ENCODE measurements around the gene SERPINA9.
A peak's percentile ranks its signal among the peaks of the same experiment; 100 is the strongest.

SERPINA9 gene

DNA sequence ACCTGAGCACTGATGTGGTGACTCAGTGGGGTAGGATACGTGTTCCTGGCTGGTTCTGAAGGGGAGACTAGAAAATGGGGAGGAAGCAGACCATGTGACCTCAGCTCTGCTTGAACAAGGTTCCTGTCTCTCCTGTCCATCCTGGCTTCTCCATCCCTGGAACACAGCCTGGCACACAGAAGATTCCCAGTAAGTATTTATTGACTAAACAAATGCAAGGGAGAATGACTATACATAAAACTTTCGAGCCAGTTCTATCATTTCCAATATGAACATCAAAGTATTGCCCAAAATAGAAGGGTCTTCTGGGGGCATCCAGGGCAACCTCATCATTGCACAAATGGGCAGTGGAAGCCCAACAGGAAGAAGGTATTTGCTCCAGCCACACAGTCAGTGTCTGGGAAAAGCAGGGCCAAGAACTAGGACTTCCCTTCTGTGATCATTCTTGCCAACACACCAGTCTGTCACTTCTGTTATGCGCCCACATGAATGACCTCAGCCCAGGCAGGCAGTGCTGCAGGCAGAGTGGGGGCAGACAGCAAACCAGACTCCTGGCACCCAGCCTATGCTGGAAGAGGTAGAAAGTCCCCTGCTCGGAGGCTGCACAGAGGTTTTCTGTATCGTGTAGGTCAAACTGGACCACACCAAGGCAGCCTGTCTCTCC is 5.6 kb upstream of the SERPINA9 start:
- H3K9me3 Mint-ChIP-seq = peaks cover 8% of the 10 kb centered on the region
- H3K36me3 Mint-ChIP-seq = no peaks in the 10 kb centered on the region
- H3K27me3 Mint-ChIP-seq = peaks cover 15% of the 10 kb centered on the region
- no peak overlapping the region for H3K27ac Mint-ChIP-seq
- ATAC-seq (ENCODE audit: low read depth) = no peak
- H3K4me3 Mint-ChIP-seq = no peak overlapping the region
- H3K4me1 Mint-ChIP-seq = peaks cover 8% of the 10 kb centered on the region
- DNase-seq (ENCODE audit: low spot score in 2 of 2) = no peak

DNA sequence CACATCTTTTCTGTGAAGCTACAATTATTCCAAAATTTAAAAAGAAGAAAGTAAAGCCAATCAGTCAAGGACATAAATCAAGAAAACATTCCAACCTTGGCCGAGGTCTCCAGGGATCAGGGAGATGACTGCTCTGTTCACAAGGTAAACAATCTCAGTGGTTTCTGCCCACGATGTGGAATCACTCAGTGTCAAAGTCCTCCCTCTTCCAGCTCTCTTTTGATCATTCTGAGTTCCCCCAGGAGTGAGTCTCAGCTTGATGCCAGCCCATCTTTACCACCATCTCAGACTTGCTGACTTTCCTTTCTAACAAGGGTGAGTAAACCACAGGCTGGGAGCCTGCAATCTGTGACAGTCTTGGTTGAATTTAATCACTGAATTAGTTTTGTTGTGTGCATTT is 4.8 kb upstream of the SERPINA9 start:
- Mint-ChIP-seq H3K27ac (no peak overlapping the region), H3K4me3 (no peak overlapping the region), H3K4me1 (peaks cover 8% of the 10 kb centered on the region), H3K27me3 (peaks cover 15% of the 10 kb centered on the region), H3K9me3 (peaks cover 8% of the 10 kb centered on the region), H3K36me3 (no peaks in the 10 kb centered on the region)
- ATAC-seq (ENCODE audit: low read depth) = no peak
- no peak for DNase-seq (ENCODE audit: low spot score in 2 of 2)

DNA sequence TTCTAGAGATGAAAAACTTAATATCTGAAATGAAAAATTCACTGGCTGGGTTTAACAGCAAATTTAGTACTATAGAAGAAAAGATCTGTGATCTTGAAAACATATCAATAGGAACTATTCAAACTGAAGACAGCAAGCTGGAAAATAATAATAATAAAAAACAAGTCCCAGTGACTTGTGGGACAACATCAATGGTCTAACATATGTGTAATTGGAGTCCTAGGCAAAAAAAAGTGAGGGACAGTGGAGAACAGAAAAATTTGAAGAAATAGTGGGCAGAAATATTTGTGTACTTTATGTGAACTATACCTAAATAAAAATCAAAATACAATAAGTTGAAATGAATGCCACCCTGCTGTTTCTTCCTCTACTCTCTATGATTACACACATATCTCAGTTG is 2.4 kb upstream of the SERPINA9 start:
- no peaks in the 10 kb centered on the region for H3K36me3 Mint-ChIP-seq
- no peak overlapping the region for H3K4me3 Mint-ChIP-seq
- DNase-seq (ENCODE audit: low spot score in 2 of 2) = no peak
- peaks cover 8% of the 10 kb centered on the region for H3K9me3 Mint-ChIP-seq
- no peak overlapping the region for H3K27ac Mint-ChIP-seq
- ATAC-seq (ENCODE audit: low read depth) = no peak
- peaks cover 3% of the 10 kb centered on the region for H3K4me1 Mint-ChIP-seq
- H3K27me3 Mint-ChIP-seq = peaks cover 3% of the 10 kb centered on the region

DNA sequence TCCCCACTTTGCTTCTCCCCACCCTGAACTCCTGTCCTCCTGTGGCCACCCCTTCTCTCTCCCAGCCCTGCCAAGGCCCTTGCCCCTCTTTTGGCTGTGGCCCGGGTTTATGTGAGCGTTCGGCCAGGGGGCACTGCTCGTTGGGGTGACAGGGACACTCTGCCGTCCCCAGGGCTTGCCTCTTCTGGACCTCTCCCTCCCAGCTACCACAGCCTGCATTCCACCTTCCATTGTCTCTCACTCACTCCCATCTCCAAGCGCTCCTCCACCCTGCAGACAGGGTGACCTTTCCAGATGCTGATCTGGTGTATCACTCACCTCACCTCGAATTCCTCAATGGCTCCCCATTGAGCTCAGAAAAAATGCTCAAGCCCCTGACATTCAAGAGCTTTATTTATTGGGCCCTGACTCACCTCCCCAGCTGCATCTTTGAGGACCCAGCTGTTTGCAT is 1.4 kb downstream of the SERPINA9 start:
- H3K4me1 Mint-ChIP-seq = no peaks in the 10 kb centered on the region
- H3K27me3 Mint-ChIP-seq = peaks cover 6% of the 10 kb centered on the region
- DNase-seq (ENCODE audit: low spot score in 2 of 2) = no peak
- H3K9me3 Mint-ChIP-seq = peaks cover 11% of the 10 kb centered on the region
- no peak for ATAC-seq (ENCODE audit: low read depth)
- H3K27ac Mint-ChIP-seq = no peak overlapping the region
- no peak overlapping the region for H3K4me3 Mint-ChIP-seq
- H3K36me3 Mint-ChIP-seq = no peaks in the 10 kb centered on the region

DNA sequence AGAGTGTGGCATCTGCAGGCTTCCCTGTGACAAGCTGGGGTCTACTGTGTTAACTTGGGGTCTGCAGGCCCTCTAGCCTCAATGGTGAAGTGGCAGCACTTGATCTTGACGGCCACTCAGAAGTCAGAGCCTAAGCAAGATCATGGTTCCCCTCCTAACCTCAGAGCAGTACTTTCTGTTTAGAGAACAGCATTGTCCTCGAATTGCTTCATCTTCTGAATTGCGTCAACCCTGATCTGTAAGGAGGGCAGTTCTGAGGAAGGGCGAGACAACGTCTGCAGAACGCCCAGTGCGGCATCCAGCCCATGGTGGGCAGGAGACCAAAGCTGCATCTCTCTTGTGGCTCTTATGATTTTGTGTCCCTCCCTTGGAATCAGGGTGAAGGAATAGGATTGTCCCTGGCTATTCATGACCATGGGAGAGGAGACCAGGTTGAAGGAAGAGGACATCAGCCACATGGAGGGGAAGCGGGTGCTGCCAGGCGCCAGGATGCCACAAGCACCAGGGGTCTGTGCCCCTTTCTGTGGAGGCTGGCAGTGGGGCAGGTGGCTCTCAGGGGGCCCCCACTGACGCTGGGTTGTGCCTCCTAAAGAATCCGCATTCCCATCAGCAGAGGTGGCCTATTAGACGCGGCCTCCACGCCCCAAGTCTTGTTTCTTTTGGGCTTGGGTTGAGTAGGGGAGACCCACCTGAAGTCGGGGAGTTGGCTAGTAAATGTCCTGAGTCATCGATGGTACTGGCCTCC is 2.2 kb downstream of the SERPINA9 start:
- no peaks in the 10 kb centered on the region for H3K36me3 Mint-ChIP-seq
- no peaks in the 10 kb centered on the region for H3K4me1 Mint-ChIP-seq
- H3K4me3 Mint-ChIP-seq = no peak overlapping the region
- peaks cover 10% of the 10 kb centered on the region for H3K9me3 Mint-ChIP-seq
- no peak overlapping the region for H3K27ac Mint-ChIP-seq
- H3K27me3 Mint-ChIP-seq = peaks cover 6% of the 10 kb centered on the region
- ATAC-seq (ENCODE audit: low read depth) (peak; percentile 55), DNase-seq (ENCODE audit: low spot score in 2 of 2) (no peak)

DNA sequence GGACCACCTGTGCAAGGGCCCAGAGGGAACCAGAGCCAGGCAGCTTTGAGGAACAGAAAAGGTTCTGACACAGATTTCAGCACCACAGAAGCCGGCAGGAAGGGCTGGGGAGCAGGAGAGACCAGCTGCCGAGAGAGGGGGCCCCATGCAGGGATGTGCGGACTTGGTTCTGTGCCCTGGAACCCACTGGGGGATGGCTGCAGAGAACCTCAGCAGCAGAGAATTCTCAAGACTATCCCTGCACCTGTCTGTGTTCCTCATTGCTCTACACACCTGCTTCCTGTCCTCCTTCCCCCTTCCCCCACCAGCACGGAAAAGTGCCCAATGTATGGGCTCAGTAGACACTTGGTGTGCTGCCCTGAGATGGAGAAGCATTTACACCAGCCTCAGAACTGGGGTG is 3.2 kb downstream of the SERPINA9 start:
- Mint-ChIP-seq H3K9me3 (peaks cover 10% of the 10 kb centered on the region), H3K27me3 (peaks cover 9% of the 10 kb centered on the region), H3K4me1 (no peaks in the 10 kb centered on the region), H3K4me3 (no peak overlapping the region), H3K36me3 (no peaks in the 10 kb centered on the region), H3K27ac (no peak overlapping the region)
- ATAC-seq (ENCODE audit: low read depth) (peak; percentile 22), DNase-seq (ENCODE audit: low spot score in 2 of 2) (no peak)

DNA sequence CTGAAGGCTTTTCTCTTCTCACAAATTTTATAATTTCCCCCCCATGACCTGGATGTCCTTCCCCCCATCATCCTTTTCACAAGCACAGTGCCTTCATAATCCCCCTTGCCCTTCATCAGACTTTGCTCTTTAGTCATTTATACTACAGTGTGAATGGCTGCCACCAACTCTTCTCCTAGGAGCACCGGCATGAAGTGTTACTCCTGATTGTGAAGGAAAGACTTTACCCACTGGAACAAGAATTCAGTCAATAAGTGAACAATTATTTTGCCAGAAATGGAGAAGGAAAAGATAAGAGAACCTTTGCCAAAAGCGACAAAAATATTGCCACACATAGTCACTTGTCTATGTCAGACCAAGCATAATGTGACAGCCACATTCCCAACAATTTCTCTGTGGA is 5.0 kb downstream of the SERPINA9 start:
- Mint-ChIP-seq H3K27me3 (peaks cover 11% of the 10 kb centered on the region), H3K27ac (no peak overlapping the region), H3K36me3 (no peaks in the 10 kb centered on the region), H3K4me1 (no peaks in the 10 kb centered on the region), H3K9me3 (peaks cover 9% of the 10 kb centered on the region), H3K4me3 (no peak overlapping the region)
- ATAC-seq (ENCODE audit: low read depth) = no peak
- no peak for DNase-seq (ENCODE audit: low spot score in 2 of 2)

DNA sequence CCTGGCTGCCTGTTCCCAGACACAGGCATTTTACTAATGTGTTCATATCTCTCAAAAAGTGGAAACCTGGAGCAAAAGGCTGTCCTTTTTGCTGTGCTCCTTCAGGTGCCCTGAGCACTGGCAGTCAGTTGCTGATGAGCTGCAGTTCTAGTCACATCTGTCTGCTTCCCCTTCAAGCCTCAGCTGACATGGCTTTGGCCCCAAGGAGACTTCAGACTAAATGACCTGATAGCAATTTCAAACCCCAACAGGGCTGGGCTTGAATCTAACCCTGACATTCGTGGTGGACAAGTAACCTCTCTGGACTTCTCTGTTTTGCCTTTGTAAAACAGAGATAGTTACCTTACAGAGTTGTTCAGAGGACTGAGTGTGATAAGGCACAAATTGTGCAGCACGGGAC is 5.7 kb downstream of the SERPINA9 start:
- ATAC-seq (ENCODE audit: low read depth) (no peak), DNase-seq (ENCODE audit: low spot score in 2 of 2) (no peak)
- Mint-ChIP-seq H3K27me3 (peaks cover 11% of the 10 kb centered on the region), H3K4me1 (no peaks in the 10 kb centered on the region), H3K9me3 (peaks cover 9% of the 10 kb centered on the region), H3K4me3 (no peak overlapping the region), H3K27ac (no peak overlapping the region), H3K36me3 (no peaks in the 10 kb centered on the region)

DNA sequence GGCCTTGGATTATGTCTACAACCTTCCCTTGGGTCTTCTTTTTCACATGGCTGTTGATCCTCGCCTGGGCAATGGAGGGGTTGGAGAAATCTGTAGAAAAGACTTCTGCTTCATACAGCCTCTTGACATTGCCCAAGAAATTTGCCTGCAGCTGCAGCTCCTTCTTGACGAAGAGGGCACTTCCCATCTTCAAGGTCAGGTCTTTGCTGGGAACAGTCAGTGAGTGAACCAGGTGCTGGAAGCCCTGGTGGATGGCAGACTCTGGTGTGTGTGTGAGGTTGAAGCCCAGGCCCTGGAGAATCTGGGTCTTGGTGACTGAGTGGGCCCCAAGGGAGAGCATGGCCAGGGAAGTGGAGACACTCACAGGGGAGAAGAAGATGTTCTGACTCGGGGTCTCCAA is 6.7 kb downstream of the SERPINA9 start:
- Mint-ChIP-seq H3K27ac (no peak overlapping the region), H3K4me1 (no peaks in the 10 kb centered on the region), H3K36me3 (no peaks in the 10 kb centered on the region), H3K4me3 (no peak overlapping the region), H3K27me3 (peaks cover 11% of the 10 kb centered on the region), H3K9me3 (peaks cover 9% of the 10 kb centered on the region)
- ATAC-seq (ENCODE audit: low read depth) (no peak), DNase-seq (ENCODE audit: low spot score in 2 of 2) (no peak)

DNA sequence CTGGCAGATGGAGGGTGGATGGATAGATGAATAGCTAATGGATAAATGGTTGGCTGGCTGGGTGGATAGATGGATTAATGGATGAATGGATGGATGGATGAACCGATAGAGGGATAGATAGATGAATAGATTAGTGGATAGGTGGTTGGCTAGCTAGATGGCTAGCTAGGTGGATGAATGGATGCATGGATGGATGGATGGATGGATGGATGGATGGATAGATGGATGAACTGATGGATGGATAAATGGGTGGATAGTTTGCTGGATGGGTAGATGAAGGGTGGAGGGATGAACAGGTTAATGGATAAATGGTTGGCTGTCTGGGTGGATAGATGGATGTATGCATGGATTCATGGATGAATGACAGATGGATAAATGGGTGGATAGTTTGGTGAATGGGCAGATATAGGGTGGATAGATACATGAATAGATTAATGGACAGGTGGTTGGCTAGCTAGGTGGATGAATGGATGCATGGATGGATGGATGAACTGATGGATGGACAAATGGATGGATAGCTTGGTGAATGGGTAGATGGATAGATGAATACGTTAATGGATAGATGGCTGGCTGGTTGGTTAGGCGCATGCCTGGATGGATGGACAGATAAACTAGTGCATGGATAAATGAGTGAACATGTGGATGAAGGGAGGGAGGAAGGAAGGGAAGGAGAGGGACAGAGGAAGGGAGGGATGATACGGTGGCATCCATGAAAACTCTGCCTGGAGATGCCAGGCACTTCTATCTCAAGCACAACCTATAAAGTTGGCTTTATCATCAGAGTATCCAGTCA is 8.1 kb downstream of the SERPINA9 start:
- no peak for ATAC-seq (ENCODE audit: low read depth)
- Mint-ChIP-seq H3K36me3 (no peaks in the 10 kb centered on the region), H3K4me1 (no peaks in the 10 kb centered on the region), H3K4me3 (no peak overlapping the region), H3K27ac (no peak overlapping the region), H3K9me3 (peaks cover 9% of the 10 kb centered on the region), H3K27me3 (peaks cover 11% of the 10 kb centered on the region)
- DNase-seq (ENCODE audit: low spot score in 2 of 2) = no peak

DNA sequence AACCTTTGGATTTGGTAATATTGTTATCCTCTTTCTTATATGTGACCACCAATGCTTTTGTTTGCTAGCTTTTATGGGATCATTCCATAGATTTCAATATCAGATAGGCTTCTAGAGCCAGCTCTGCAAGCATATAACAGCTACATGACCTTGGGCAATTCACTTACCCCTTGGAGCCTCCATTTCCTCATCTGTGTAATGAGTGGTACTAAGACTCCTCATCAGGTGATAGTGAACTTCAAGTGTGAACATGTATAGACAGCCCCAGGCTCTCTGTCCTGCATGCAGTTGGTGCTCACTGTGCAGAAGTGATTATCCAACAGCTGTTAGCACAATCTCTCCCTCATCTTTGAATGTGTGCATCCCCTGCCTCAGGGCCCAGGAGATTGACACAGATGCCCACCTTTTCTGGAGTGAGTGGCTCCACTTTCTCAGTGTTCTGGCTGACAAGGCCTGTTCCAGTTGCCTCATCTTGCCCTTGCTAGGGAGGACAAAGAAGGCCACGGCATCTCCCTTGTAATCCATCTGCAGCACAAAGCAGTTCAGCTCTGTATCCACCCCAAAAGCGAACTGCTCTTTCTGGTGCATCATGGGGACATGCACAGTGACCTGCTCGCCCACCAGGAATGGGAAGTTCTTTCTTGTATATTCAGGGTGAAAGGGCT is 9.2 kb downstream of the SERPINA9 start:
- H3K36me3 Mint-ChIP-seq = no peaks in the 10 kb centered on the region
- peaks cover 11% of the 10 kb centered on the region for H3K9me3 Mint-ChIP-seq
- no peak overlapping the region for H3K4me3 Mint-ChIP-seq

DNA sequence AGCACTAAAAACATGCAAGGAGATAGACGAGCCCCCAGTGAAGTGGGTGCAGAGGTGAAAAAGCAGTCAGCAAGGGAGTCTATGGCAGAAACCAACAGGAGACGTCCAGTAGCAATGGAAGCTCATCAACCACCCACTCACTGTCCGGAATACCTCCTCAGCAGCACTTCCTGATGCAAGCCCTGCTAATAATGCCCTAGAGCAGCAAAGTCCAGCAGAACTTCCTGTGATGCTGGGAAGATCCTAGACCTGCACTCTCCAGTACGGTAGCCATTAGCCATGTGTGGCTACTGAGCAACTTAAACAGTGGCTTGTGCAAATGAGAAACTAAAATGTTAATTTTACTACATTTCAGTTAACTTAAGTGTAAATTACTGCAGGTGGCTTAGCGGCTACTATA is 11.0 kb downstream of the SERPINA9 start:
- ATAC-seq (ENCODE audit: low read depth) (no peak), DNase-seq (ENCODE audit: low spot score in 2 of 2) (no peak)
- Mint-ChIP-seq H3K4me3 (no peak overlapping the region), H3K27ac (no peak overlapping the region), H3K4me1 (peaks cover 2% of the 10 kb centered on the region), H3K27me3 (peaks cover 8% of the 10 kb centered on the region), H3K9me3 (peaks cover 9% of the 10 kb centered on the region), H3K36me3 (no peaks in the 10 kb centered on the region)

More for the DNA sequence above, 9.2 kb downstream of the SERPINA9 start:
- peaks cover 2% of the 10 kb centered on the region for H3K4me1 Mint-ChIP-seq
- ATAC-seq (ENCODE audit: low read depth) (no peak), DNase-seq (ENCODE audit: low spot score in 2 of 2) (no peak)
- no peak overlapping the region for H3K27ac Mint-ChIP-seq
- peaks cover 8% of the 10 kb centered on the region for H3K27me3 Mint-ChIP-seq

DNA sequence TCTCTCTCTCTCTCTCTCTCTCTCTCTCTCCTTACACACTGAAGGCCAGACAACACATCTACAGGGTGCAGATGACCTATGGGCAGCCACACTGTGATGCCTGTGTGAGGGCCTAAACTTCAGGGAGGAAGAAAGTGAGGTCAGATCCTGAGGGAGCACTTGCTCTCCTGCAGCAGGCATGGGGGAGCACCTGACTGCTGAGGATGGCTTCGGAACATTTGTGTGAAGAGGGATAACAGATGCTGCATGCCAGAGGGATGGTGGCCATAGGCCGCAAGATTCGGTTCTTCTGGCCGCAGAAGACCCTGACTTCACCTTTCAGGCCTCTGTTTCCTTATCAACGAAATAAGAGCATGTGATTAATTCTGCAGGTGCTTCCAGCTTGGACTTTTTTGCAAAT is 11.7 kb downstream of the SERPINA9 start:
- no peak overlapping the region for H3K27ac Mint-ChIP-seq
- H3K4me1 Mint-ChIP-seq = peaks cover 2% of the 10 kb centered on the region
- H3K36me3 Mint-ChIP-seq = no peaks in the 10 kb centered on the region
- peaks cover 9% of the 10 kb centered on the region for H3K9me3 Mint-ChIP-seq
- ATAC-seq (ENCODE audit: low read depth) (no peak), DNase-seq (ENCODE audit: low spot score in 2 of 2) (no peak)
- peaks cover 8% of the 10 kb centered on the region for H3K27me3 Mint-ChIP-seq
- H3K4me3 Mint-ChIP-seq = no peak overlapping the region

Measured in memory B cell (primary cell).